NCI-H345 treated with DMSO at 0.1 percent for 48 hours (cell line): Measurements from ENCODE around the gene TMEM161A.
"Not testable (repeated sequence)": the region's sequence is repeated elsewhere in the genome, so short reads cannot be mapped to it uniquely, and the experiment has no call there.

Experiments
- DNase-seq: peaks from one replicate; lab custom pipeline; 2025; ENCODE audit not compliant: unreplicated experiment; lab: John Stamatoyannopoulos, UW

TMEM161A gene

DNA sequence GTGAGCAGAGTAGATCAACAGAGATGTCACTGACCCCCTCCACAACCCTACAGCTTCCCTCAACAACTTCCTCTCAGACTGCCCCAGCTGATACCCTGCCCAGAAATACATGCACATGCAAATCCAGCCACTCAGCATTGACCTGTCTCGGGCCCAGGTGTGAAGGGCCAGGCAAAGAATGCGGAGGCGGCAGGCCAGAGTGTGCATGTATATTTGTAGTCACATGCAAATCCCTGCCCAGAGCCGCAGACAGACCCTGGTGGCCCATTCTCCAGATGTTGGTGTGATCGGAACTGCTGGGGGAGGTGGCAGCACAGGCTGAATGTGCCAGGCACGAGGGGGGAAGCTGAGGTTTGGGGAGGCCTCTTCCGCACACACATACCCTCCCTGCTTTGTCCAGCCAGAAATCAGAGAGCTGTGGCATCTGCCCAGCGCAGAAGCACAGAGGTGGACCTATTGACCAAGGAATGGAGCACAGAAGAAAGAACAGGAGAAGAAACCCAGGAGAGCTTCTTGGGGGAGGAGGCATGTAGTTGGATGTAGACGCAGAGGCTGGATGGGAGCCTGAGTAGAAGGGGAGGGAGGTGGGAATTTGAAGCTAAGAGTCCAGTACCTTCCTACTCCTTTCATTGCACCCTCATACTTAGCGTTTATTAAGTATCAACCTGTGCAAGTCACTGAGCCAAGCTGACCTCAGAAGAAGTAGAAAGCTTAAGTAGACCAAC is 17.4 kb upstream of the TMEM161A start:
- DNase-seq, result no peak

DNA sequence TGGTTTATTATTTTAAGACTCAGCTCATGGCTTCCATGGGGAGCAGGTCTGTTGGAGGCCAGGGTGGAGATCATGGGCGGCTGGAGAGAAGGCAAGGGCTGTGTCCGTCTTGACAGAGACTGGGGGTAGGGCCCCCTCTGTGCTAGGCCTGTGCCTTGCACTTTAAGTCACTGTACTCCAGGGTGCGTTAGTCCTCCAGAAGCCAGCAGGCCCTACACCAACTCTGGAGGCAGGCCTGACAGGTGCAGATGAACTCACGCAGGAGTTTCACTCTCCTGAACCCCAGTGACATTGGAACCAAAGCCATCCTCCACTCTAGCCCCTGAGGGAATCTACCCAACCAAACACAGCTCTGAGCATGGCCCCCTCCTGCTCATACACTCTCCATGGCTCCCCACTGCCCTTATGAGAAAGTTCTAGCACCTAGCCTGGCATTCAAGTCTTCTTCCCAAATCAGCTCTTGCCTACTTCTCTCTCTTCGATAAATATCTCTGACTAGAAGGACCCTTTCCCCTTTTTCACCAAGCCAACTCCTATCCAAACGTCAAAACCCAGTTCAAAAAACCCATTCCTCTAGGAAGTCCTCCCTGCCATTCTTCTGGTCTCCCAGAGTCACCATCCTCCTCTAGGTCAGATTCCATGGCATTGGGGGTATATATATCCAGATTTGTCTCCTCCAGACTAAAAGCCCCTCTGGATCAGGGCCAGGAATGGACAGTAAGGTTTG is 16.7 kb upstream of the TMEM161A start:
- DNase-seq, result no peak

DNA sequence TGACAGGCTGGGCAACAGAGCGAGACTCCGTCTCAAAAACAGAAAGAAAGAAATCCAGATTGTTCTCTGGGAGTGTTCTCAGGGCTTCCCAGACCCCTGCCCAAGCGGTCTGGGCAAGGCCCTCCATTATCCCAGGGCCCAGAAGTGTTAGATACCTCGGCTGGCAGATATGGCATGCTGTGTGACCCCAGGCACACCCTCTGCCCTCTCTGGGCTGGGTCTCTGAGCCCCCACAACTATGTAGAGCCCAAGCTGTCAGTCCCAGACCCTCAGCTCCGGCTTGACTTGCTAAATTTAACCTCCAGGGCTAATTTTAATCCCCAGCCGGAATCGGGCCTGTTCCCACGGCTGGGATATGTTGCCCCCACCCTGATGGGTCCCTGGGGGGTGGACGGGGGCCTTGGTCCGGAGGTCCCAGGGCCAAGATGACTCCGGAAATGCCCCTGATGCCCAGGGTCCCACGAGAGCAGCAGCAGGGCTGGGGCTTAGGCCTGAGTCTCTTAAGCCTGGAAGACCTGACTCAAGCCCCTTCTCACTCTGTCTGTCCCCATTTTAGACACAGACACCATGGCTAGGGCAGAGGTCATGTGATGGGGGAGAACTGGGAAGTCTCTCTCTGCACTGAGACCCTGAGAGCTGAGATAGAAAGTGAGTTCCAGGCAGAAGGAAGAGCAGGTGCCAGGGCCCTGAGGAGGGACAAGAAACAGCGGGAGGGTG is 14.5 kb upstream of the TMEM161A start:
- no peak for DNase-seq

DNA sequence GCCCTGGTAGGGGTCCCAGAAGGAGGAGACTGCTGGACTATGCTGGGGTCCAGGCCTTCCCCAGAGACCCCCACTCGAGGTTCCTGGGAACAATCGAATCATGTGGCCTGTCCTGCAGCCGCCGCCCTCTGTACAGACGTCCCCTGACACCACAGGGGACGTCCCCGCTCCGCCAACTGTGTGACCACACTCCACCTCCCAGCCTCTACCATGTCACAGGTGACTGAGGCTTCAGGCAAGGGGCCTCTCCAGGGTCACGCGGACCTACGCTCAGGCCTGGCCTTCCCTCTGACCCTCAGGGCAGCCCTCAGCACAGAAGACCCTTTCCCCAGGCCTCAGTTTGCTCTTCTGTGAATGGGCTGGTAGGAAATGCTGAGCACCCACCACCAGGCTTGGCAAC is 13.1 kb upstream of the TMEM161A start:
- no peak for DNase-seq

DNA sequence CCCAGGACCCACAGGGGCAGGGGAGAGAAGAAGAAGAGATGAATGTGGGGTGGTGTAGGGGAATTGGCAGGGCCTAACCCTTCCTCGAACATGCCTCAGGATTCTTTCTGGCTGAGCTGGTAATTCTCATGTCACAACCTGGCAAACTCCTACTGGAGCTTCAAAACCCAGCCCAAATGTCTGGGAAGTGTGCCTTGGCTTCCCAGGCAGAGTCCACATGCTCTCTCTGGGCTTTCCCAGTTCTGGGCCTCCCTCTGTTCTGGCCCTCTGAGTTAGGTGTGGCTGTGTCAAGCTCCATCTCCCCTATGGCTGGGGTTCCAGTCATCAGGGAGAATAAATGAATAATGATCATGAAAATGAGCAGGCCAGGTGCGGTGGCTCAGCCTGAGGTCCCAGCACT is 11.2 kb upstream of the TMEM161A start:
- DNase-seq, result no peak

DNA sequence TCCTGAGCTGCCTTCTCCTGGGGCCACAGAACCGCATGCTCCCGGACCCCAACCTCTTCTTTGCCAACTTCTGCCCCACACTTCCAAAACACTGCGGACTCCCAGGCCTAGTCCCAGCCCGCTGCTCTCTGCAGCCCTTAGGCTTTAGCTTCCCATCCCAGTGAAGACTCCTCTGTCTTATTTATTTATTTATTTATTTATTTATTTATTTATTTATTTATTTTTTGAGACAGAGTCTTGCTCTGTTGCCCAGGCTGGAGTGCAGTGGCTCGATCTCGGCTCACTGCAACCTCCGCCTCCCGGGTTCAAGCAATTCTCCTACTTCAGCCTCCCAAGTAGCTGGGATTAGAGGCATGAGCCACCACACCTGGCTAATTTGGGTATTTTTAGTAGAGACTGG is 10.2 kb upstream of the TMEM161A start:
- DNase-seq, result not testable (repeated sequence)

DNA sequence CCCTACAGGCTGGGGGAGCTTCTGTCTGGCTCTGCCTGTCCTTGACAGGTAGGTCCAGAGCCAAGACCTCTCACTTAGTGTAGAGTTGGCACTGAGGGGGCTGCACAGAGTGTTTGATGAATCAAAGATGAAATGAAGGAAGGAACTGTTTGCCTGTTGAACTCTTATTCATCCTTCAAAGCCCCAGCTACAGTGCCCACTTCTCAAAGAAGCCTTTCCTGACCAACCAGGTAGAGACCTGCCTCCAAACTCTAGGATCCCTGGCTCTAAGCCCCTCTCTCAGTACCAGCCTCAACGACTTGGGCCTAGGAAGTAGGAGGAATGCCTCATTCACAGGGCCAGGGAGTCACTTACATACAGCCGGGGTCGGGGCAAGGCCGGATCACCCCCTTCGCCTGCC is 9.1 kb upstream of the TMEM161A start:
- no peak for DNase-seq

DNA sequence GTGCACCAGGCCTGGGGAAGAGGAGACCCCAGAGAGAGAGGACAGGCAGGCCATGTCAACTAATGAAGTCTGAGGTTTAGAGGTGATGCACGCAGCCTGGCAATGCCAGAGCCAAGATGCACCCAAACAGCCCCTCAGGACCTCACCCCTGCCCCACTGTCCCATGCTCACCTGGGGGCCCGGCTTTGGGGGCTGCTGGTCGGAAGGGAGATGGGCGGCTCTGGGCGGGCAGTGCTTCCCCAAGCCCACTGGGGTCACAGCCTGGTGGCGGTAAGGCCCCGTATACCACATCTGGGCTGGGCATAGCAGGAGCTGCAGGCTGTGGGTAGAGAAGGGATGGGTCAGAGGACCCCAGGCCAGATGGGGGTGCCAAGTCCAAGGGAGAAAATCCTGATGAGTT is 8.6 kb upstream of the TMEM161A start:
- DNase-seq, result no peak

DNA sequence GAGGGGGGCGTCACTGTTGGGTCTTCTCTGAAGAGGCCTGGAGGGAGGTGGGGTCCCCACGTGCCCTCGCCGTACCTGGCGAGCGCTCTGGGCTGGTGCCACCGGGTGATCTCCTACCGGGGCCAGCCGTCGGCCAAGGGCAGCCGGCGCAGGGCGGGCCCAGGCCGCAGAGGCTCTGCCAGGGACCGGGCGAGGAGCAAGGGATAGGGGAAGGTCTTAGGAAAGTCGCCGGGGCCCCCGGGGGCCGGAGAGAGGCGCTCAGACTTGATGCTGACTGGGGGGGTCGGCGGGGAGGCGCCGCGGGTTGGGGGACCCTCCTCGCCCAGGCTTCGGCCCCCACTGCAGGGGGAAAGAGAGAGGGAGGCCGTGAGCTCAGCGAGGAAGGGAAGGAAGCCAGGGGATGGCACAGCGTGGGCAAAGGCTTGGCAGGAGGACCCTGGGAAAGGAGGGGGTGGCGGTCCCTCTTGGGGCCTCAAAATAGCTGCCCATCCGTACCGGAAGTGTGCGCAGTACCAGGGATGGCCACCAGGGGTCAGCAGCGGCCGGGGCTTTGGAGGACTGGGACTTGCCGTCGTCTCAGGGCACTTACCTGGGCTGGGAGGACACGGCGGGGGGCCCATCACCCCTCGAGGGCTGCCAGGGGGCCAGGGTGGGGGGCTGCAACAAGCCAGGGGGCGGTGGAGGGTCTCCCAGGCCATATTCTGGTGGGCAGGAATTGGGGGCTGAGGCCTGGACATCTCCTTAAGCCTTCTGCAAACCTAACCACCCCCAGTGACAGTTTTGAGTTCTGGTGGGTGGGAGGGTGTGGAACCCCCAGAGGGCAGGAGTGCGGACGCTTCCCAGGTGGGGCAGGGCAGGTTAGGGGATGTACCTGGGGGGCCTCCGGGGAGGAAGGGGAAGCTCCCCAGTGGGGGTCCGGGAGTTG is 7.7 kb upstream of the TMEM161A start:
- no peak for DNase-seq

DNA sequence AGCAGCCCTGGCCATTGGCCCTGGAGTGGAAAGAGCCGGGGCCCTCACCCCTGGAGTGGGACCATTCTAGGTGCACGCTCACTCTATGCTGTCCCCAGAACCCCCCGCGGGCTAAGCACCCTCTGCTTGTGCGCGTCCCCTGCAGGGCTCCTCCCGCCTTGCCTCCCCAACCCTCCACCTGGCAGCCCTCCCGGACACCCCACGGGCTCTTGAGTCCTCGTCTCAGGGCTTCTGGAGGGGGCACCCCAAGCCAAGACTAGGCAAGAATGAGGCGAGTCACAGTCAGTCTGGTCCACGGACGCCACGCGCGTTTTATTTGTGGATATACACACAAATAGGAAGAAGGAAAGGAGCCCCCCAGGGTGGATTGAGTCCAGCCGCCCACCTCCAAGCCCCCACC is 7.0 kb upstream of the TMEM161A start:
- DNase-seq, result no peak

DNA sequence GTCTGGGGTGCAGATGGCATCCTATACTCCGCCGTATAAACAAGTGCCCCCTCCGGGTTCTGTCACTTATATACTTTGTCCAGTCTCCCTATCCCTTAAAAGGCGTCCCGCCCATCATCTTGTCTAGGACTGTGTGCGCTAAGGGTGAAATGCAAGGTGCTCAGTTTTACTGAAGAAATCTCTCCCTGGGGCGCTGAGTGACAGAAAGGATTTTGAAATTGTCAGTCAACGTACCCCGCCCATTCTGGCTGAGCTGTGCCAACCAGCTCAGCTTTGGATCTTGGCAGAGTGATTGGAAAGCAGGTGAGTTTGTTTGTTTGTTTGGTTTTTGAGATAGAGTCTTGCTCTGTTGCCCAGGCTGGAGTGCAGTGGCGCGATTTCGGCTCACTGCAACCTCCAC is 4.1 kb upstream of the TMEM161A start:
- no peak for DNase-seq

DNA sequence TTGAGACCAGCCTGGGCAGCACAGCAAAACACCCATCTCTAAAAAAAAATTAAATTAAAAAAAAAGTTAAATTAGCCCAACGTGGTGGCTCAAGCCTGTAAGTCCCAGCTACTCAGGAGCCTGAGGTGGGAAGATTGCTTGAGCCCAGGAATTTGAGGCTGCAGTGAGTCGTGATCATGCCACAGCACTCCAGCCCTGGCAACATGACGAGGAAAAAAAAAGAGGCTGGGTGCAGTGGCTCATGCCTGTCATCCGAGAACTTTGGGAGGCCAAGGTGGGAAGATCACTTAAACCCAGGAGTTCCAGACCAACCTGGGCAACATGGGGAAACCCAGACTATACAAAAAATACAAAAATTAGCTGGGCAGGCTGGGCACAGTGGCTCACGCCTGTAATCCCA is 2.2 kb upstream of the TMEM161A start:
- DNase-seq, result no peak

DNA sequence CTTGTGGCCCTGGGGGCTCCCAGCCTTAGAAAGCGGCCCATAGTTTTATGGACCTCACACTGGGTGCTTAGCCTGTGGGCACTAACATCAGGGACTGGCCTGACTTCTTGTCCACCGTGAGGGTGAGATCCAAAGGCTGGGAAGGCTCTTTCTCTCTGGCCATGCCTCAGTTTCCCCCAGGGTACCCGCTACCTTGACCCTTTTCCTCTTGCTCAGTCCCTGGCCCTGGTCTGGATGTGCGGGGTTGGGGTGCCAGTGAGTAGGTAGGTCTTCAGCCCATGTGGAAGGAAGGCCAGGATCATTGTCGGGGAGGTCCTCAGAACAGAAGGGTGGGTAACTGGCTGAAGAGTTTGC is 1.6 kb upstream of the TMEM161A start:
- DNase-seq, result no peak

DNA sequence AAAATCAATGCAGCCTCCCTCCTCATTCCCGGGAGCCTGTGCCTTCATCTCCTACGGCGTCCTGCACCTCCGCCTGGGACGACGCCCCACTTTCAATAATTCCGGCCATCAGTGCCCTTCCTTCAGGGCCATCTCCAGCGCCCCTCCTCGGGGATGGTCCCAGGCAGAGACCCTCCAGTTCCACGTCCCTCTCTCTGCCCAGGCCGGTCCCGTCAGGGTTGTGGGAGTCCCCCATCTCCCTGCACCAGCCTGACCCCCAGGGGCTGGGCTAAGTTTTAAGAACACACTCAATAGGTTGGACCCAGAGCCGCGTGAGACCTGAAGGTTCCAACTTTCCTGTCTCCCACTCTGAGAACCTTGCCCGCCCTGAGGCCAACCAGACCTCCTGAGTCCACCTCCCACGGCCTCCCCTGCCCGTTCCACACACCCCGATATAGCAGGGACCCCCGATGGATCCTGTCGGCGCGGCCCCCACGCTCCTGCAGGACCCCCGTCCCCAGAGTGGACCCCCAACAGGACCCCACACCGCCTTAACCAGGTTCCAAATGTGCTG is 646 bp downstream of the TMEM161A start:
- DNase-seq, result no peak

DNA sequence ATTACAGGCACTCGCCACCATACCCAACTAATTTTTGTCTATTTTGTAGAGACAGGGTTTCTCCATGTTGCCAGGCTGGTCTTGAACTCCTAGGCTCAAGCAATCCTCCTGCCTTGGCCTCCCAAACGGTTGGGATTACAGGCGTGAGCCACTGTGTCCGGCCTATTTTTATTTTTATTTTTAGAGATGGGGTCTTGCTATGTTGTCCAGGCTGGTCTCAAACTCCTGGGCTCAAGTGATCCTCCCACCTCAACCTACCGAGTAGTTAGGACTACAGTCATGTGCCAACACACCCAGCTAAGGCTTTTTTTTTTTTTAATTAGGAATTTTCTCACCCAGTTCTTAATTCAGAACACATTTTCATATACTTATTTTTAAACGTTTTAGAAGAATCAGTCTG is 2.6 kb downstream of the TMEM161A start:
- not testable (repeated sequence) for DNase-seq

DNA sequence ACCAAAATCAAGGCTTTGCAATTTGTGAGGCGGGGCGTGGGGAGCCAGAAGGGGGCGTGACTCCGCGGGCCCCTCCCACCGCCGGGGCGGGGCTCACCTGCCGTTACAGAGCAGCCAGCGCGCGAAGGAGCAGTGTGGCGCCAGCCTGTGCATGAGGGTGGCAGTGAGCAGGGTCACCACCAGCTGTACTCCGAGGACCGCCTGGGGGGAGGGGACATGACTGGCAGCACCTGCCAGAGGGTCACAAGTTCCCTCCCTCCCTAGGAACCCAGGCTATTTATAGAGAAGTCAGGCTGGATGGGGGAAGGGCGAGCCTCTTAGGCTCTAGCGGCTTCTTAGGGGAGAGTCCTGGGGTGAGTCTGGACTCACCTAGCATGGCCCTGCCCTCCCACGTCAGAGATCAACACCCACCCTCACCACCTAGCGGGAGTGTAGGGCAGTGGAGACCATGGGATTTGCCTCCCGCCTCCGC is 3.6 kb downstream of the TMEM161A start:
- no peak for DNase-seq

DNA sequence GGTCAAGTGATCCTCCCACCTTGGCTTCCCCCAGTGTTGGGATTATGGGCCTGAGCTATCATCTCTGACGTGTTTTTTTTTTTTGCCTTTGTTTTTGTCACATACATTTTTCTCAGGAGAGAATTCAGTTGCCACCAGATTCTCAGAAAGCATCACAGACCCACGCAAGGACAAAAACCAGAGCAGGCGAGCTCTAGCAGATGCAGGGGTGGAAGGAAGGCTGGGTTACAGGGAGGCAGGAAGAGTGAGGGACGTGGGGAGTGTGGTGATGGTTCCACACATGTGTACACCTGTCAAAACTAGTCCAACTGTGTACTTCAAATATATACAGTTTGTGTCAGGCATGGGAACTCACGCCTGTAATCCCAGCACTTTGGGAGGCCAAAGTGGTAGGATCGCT is 4.3 kb downstream of the TMEM161A start:
- no peak for DNase-seq

DNA sequence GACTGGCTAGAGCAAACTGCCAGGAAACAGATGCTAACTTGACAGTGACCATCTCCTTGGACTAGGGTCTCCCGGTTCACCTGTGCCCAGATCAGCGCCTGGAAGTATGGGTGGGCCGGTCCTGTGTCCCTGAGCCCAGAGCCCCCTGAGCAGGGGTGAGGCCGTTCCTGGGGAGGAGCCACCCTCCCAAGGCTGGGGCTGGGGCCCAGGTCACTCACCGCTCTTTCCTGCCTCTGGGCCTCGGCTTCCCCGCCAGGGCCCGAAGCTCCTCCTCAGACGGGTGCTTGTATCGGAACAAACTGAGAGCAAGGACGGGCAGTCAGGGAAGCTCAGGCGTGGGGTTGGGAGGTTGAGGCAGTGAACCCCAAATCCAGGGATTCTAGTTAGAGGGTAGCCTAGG is 5.4 kb downstream of the TMEM161A start:
- no peak for DNase-seq

DNA sequence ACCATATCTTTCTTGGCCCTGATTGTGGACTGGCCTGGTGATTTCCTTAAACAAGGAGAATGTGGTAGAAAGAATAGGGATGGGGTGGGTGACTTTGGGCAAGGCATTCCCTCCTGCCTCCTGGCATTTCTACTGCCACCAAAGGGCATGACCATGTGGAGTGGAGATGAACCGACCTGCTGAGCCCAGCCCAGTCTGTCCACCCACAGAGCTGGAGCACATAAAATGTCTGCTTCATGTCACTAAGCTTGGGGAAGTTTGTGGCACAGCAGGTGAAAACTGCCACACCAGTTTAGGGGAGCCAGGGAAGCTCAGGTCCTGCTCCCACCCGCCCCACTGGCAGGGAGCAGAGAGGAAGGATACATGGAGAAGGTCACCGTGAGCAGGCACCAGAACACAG is 6.3 kb downstream of the TMEM161A start:
- no peak for DNase-seq

DNA sequence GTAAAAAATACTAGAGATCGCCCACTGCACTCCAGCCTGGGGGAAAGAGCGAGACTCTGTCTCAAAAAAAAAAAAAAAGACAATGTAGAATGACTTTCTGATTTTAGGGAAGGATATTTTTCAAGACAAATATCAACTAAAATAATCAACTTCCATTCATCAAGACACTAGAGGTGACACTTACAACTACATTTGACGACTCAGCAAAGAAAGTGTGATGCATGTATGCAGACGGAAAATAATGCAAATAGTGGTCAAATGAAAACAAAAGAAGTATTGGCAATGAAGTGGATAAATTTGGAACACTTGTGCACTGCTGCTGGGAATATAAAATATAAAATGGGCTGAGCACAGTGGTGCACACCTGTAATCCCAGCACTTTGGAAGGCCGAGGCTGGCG is 12.2 kb downstream of the TMEM161A start:
- DNase-seq, result no peak

DNA sequence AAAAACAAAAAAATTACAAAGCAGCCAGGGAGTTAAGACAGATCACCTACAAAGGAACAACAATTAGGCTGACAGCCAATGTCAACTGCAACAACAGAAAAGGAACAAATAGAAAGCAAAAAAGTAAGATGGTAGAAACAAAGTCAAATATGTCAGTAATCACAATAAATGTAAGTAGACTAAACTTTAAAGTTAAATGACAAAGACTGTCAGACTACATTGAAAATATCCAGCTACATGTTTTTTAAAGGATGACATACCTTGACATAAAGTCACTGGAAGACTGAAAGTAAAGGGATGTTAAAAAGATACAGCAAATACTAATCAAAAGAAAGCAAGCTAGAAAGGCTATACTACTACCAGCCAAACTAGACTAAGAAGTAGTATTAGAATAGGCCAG is 14.9 kb downstream of the TMEM161A start:
- DNase-seq, result no peak
